GM13977 (cell line): Measurements from ENCODE around the gene CRYL1.

ENCODE experiments used
- DNase-seq: peaks from one replicate; pipeline ENCODE4 v3.0.0; 2012; ENCODE audit warnings: low spot score
- in situ Hi-C: fragments of 300-500 bp; cut with MboI; formaldehyde crosslinking; loops from one replicate; pipeline ENCODE4 v1.12.0; 2022; ENCODE audit warnings: low sequenced_read_pairs, low pct_unique_long_range_greater_than_20kb, mixed read lengths, inconsistent platforms; ENCODE audit not compliant: unreplicated experiment
- TF ChIP-seq, protein P1 (sequence below): IDR thresholded peaks from 2 replicates; pipeline ENCODE4 v1.5.1; 2012; ENCODE audit warnings: mild to moderate bottlenecking, control low read depth; ENCODE audit not compliant: insufficient read depth; ENCODE audit errors: extremely low read depth, missing control alignments

Gene CRYL1

DNA sequence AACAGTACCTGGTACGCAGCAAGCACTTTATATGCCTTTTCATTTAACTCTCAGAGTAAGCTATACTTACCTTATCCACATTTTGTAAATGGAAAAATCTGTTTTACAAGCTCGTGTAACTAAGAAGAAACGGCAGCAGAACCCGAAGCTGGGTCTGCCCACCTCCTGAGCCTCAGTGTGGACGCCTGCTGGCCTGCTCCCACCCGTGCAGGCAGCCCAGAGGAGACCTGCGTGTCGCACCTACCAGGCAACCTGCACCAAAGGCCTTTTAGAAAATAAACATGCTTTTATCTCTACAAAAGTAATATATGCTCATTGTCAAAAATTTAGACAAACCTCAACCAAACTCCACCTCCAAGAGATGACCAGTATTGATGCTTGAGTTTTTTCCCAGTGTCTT, 62.7 kb downstream of the CRYL1 start:
- TF ChIP-seq, protein P1, sequence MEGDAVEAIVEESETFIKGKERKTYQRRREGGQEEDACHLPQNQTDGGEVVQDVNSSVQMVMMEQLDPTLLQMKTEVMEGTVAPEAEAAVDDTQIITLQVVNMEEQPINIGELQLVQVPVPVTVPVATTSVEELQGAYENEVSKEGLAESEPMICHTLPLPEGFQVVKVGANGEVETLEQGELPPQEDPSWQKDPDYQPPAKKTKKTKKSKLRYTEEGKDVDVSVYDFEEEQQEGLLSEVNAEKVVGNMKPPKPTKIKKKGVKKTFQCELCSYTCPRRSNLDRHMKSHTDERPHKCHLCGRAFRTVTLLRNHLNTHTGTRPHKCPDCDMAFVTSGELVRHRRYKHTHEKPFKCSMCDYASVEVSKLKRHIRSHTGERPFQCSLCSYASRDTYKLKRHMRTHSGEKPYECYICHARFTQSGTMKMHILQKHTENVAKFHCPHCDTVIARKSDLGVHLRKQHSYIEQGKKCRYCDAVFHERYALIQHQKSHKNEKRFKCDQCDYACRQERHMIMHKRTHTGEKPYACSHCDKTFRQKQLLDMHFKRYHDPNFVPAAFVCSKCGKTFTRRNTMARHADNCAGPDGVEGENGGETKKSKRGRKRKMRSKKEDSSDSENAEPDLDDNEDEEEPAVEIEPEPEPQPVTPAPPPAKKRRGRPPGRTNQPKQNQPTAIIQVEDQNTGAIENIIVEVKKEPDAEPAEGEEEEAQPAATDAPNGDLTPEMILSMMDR: no peak
- in situ Hi-C loops: no loop called here
- DNase-seq: no peak

- no peak for DNase-seq
- TF ChIP-seq, protein P1: no peak
- in situ Hi-C loops: no loop called here
Measured at GRCh38 chr13:20462533-20462915, 63.1 kb downstream of the CRYL1 start.

GRCh38 chr13:20461860-20462532, 63.7 kb downstream of the CRYL1 start:
- TF ChIP-seq, protein P1: no peak
- DNase-seq: no peak
- in situ Hi-C loops: no loop called here

DNA sequence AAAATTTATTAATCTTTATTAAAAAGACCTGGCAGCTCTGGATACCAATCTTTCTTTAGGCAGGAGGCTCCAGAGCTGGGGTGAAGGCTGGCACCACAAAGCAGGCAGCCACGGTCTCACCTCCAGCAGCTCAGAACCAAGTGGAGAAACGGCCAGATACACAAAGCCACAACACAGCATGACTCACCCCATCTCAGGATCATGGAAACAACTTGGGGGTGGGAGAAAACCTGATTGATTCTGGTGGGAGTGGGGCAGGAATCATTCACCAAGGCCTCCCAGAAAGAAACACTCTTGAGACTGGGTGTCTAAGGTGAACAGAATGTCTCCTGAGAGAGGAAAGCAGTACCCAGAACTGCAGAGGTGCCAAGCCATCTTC, 64.2 kb downstream of the CRYL1 start:
- TF ChIP-seq, protein P1: no peak
- DNase-seq: no peak
- in situ Hi-C loops: no loop called here

DNA sequence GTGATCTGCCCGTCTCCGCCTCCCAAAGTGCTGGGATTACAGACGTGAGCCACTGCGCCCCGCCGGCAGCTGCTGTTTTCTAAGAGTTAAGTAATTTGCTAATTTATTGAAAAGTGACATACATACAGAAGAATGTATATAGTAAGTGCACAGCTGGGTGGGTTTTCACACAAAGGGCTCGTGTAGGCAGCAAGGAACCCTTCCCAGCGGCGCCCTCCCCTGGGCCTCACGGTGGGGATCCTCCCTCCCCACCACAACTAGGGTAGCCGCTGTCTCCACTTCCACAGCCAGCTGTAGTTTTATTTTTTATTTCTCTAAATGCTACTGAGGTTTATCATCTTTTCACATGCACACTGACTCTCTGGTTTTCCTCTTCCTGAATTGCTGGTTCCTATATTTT, 64.9 kb downstream of the CRYL1 start:
- no peak for DNase-seq
- TF ChIP-seq, protein P1: no peak
- in situ Hi-C loops: no loop called here

- TF ChIP-seq, protein P1: no peak
- no peak for DNase-seq
- in situ Hi-C loops: no loop called here
Measured at GRCh38 chr13:20457670-20458069, 68.0 kb downstream of the CRYL1 start.
